Astrocyte of the hippocampus (primary cell): ENCODE data around the gene FAM180B.
"Not testable (repeated sequence)": the region's sequence is repeated elsewhere in the genome, so short reads cannot be mapped to it uniquely, and the experiment has no call there.

Source experiments
- DNase-seq: peaks from one replicate; pipeline ENCODE4 v3.0.0; 2011; ENCODE audit warnings: low read depth, low spot score

FAM180B gene

GRCh38 chr11:47586098-47586855, at the start of gene FAM180B:
TSS of gene FAM180B (plus strand) at chr11:47586678. CDS start at chr11:47586769, 91 bp downstream.
- DNase-seq, result no peak

- no peak for DNase-seq
These were observed 49.6 kb upstream of the FAM180B start for GRCh38 chr11:47536915-47537314.

DNA sequence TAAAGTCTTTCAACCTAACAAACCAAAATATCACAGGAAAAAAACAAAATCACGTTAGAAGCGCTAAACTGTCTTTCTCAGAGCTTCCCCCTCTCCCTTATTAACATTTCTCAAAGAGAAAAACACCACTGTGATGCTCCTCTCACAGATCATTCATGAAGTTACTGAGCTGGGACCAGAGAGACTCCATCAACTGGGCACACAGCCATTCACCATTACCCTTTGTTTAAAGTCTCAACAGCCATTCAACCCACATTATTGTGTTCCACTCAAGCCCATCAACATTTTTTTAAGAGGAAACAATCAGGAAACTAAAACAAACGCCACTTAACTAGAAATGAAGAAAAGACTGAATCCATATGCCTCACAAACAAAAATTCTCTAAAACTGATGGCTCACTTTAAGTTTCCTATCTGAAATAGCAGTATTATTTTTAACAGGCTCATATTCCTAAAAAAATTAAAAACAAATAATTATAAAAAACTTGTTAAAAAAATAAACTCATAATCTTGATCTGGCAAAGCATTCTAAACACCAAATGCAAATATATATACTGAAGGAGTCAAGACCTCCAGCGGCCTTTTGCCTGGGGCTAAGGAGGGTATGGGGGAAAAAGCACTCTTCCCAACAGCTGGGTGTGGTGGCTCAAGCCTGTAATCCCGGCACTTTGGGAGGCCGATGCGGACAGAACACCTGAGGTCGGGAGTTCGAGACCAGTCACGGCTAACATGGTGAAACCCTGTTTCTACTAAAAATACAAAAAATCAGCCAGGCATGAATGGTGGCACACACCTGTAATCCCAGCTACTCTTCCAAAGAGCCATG, 47.5 kb upstream of the FAM180B start:
- peak; percentile 56 for DNase-seq

GRCh38 chr11:47539681-47540039, 46.8 kb upstream of the FAM180B start:
- no peak for DNase-seq

DNA sequence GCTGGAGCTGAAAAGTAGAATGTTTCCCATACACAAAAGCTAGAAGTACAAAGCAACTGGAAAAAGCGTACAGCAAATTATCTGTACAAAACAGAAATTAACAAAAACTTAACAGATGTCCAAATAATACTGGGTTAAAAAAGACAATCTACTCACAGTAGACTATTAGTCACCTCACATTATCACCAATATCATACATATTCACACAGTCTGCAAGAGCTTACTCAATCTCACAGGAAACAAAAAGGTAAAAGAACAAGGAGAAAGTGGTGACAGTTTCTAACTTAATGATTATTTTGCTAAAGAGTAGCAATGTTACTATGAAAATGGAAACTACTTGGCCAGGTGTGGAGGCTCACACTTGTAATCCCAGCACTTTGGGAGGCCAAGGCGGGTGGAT, 45.4 kb upstream of the FAM180B start:
- no peak for DNase-seq

DNA sequence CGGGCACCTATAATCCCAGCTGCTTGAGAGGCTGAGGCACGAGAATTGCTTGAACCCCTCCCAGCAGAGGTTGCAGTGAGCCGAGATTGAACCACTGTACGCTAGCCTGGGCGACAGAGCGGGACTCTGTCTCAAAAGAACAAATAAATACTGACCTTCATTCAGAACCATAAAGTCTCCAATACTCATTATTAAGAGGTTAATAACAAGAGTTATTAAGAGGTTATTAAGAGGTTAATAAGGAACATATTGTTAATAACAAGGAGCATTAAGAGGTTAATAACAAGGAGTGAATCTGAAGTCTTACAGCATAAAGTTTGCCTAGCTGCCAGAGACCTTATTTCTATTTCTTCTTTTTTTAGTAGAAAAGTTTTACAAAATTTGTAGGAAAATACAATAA, 41.2 kb upstream of the FAM180B start:
- DNase-seq, result no peak

DNA sequence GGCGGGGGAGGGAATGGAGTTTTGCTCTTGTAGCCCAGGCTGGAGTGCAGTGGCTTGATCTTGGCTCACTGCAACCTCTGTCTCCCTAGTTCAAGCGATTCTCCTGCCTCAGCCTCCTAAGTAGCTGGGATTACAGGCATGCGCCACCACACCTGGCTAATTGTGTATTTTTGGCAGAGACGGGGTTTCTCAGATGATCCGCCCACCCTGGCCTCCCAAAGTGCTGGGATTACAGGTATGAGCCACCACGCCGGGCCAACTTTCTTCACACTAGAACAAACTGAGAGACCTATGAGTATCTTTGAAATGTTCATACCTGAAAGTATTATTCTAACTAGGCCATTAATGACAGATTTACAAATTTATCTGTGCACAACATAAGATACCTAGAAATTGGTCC, 40.2 kb upstream of the FAM180B start:
- DNase-seq, result not testable (repeated sequence)

DNA sequence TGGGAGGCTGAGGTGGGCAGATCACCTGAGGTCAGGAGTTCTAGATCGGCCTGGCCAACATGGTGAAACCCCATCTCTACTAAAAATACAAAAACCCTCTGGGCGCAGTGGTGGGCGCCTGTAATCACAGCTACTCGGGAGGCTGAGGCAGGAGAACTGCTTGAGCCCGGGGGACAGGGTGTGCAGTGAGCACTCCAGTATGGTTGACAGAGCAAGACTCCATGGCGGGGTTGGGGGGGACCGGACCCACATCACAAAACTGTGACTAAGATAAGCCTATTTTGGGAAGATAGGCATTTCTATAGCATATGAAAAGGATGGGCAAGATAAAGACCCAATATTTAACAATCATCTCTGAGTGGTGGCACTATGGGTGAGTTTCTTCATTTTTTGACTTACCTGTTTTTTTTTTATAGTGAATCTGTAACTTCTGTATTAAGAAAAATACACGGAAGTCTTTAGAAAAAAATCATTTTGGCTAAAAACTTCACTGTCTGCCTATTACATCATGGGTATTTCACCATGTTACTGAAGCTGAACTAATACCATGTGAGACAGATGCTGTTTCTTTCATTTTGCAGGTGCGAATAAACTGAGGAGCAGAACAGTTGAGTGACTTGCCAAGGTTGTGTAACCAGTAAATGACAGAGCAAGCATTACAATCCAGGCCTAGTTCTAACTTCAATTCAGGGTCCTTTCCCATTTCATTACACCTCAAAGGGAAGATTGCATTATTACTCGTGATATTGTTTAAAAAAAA, 36.0 kb upstream of the FAM180B start:
- no peak for DNase-seq

DNA sequence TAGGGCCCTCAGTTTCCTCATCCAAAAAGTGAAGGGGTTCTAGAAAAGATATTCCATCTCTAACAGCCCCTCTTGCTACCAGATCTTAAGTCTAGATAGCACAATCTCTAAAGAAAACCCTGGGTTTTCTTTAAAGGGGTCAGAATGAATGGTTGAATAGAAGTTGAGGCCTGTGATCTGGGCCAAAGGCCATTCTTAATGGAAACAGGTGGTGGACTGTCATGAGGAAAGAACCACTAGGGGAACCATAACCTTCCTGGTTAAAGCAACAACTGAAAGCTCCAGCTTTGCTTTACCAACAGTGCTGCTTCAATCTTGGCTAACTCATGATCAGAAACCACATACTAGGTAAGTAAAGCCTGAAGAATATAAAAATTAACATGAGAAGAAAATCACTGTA, 35.4 kb upstream of the FAM180B start:
- peak; percentile 33 for DNase-seq

DNA sequence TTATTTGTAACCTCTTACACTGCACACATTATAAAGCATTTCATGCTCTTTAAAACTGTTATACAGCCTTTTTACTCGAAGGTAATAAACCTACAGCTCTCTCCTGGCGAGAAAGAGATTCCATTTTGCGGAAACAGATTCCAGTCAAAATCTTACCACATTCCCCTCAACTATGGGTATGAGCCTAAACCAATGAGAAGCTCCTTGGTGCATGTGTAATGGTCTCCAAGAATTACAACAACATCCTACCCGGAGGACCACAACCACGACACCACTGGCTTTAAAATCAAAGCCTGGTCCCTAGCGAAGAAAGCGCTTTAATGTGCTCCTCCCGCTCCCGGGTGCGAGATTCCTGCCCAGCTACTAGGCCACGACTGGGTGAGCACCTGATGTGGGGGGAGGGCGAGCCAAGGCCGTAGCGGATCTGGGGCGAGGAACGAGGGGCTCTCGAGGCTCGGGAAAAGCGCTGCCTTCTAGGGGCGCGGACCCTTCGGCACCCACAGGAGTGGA, 34.4 kb upstream of the FAM180B start:
- peak; percentile 68 for DNase-seq

- peak; percentile 97 for DNase-seq
These were observed 33.7 kb upstream of the FAM180B start, which contains the start of gene CELF1 for GRCh38 chr11:47552566-47553405. TSS of gene CELF1 (minus strand) at chr11:47553132. CDS start at chr11:47499523, 53,609 bp downstream.

DNA sequence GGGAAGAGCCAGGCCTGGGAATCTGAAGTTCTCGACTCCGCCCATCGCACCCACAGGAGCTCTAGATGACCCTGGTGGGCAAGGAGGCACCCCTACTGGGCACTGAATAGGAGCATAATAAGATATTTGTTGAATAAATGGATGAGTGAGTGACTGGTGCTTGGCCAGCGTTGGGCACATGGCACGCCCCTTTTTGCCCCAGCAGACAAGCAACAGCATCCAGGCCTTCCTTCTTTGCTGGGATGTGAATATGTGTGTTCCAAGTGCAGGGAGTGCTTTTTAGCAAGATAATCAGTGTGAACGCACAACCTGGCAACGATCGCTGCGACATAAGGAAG, 33.1 kb upstream of the FAM180B start:
- no peak for DNase-seq

GRCh38 chr11:47557004-47557403, 29.5 kb upstream of the FAM180B start:
- DNase-seq, result not testable (repeated sequence)

DNA sequence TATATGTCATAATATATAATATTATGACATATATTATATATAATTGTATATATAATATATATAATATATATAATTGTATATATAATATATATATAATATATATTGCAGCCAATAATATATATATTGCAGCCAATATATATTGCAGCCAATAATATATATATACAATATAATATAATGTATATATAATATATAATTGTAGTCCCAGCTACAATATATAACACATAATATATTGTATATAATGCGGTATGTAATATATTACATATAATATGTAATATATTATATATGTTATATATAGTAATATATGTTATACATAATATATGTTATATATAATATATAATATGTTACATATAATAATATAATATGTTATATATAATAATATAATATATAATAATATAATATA, 27.8 kb upstream of the FAM180B start:
- DNase-seq, result no peak

GRCh38 chr11:47560426-47560825, 26.1 kb upstream of the FAM180B start:
- DNase-seq, result no peak

- DNase-seq, result not testable (repeated sequence)
These were observed 24.1 kb upstream of the FAM180B start for GRCh38 chr11:47562393-47562792.

GRCh38 chr11:47564366-47564765, 22.1 kb upstream of the FAM180B start:
- not testable (repeated sequence) for DNase-seq

- DNase-seq, result no peak
These were observed 21.5 kb upstream of the FAM180B start for GRCh38 chr11:47564933-47565339.

- peak; percentile 89 for DNase-seq
These were observed 20.9 kb upstream of the FAM180B start, which contains the start of gene PTPMT1 for GRCh38 chr11:47565340-47566148. TSS of gene PTPMT1 (plus strand) at chr11:47565599. CDS start at chr11:47565623, 24 bp downstream.

DNA sequence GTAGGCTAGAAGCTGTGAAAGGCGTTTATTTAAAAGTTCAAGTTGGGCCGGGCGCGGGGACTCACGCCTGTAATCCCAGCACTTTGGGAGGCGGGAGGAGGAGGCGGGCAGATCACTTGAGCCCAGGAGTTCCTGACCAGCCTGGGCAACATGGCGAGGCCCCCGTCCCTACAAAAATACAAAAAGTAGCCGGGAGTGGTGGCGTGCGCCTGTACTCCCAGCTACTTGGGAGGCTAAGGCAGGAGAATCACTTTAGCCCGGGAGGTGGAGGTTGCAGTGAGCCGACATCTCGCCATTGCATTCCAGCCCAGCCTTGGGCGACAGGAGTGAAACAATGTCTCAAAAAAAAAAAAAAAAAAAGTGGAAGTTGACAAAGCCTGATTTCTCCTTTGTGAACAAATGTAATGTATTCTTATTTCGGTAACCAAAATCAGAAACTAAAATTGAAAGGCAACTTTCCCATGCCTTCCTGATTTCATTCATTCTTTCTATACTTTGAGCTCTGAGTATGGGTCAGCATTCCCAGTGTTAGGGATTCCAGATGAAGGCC, 20.3 kb upstream of the FAM180B start:
- no peak for DNase-seq
